ENCODE data around the gene SLC44A2.
A peak's percentile ranks its signal among the peaks of the same experiment; 100 is the strongest.

SLC44A2 gene

GRCh38 chr19:10651851-10652250, 26.5 kb downstream of the SLC44A2 start:
- Histone ChIP-seq H2AK5ac (ENCODE audit: low read length, severe bottlenecking) (no peak overlapping the region), H2BK12ac (ENCODE audit: low read length in 2 of 2) (no peak overlapping the region), H3K9ac (ENCODE audit: low read length) (peak overlapping the region; percentile 100), H3K9me3 (ENCODE audit: control insufficient read depth, low read length) (no peaks in the 10 kb centered on the region), H3K4me2 (ENCODE audit: low read length, poor library complexity, severe bottlenecking) (no peak overlapping the region), H3K27ac (ENCODE audit: low read length, poor library complexity, severe bottlenecking) (no peak overlapping the region), H4K8ac (ENCODE audit: low read length) (no peak overlapping the region), H3K4ac (ENCODE audit: low read depth in 1 of 2, low read length in 2 of 2) (no peak overlapping the region), H3K23ac (ENCODE audit: low read length in 2 of 2) (no peak overlapping the region), H3K79me1 (replicated peaks; ENCODE audit: low read length, poor library complexity, severe bottlenecking) (peaks cover 4% of the 10 kb centered on the region), H3K27me3 (ENCODE audit: control insufficient read depth in 1 of 2, insufficient read depth in 1 of 2, low read length in 2 of 2) (no peaks in the 10 kb centered on the region), H3K14ac (ENCODE audit: low read length in 2 of 2) (no peak overlapping the region), H2BK5ac (ENCODE audit: low read depth, low read length, poor library complexity, severe bottlenecking) (no peak overlapping the region), H3K18ac (ENCODE audit: low read depth in 1 of 2, low read length in 2 of 2) (no peak overlapping the region), H2AFZ (ENCODE audit: low read depth, low read length) (no peak overlapping the region), H3K4me3 (ENCODE audit: insufficient read depth in 1 of 2, low read depth in 1 of 2, low read length in 2 of 2) (no peak overlapping the region), H2BK15ac (ENCODE audit: low read depth, poor library complexity, severe bottlenecking) (no peak overlapping the region), H3K36me3 (ENCODE audit: control insufficient read depth in 1 of 2, insufficient read depth in 2 of 2, low read depth in 1 of 2, low read length in 2 of 2) (peaks cover 0 to 8% of the 10 kb centered on the region in 2 experiments), H4K91ac (ENCODE audit: low read length) (no peak overlapping the region), H3K4me1 (ENCODE audit: control insufficient read depth, insufficient read depth, low read depth, low read length) (peaks cover 10% of the 10 kb centered on the region), H2BK120ac (ENCODE audit: low read depth, low read length) (no peak overlapping the region)
- DNase-seq: no peak
- WGBS: 94% methylated on average over 4 of the region's 4 CpGs

GRCh38 chr19:10653482-10653731, 28.1 kb downstream of the SLC44A2 start:
- Histone ChIP-seq H2BK15ac (ENCODE audit: low read depth, poor library complexity, severe bottlenecking) (peak overlapping the region; percentile 39), H3K9me3 (ENCODE audit: control insufficient read depth, low read length) (no peaks in the 10 kb centered on the region), H3K14ac (ENCODE audit: low read length in 2 of 2) (peak overlapping the region; percentile 89 to 94), H3K4me3 (ENCODE audit: insufficient read depth in 1 of 2, low read depth in 1 of 2, low read length in 2 of 2) (peak overlapping the region; percentile 85 to 92), H2AK5ac (ENCODE audit: low read length, severe bottlenecking) (peak overlapping the region; percentile 40), H3K4ac (ENCODE audit: low read depth in 1 of 2, low read length in 2 of 2) (peak overlapping the region; percentile 97), H3K4me1 (ENCODE audit: control insufficient read depth, insufficient read depth, low read depth, low read length) (peaks cover 14% of the 10 kb centered on the region), H3K18ac (ENCODE audit: low read depth in 1 of 2, low read length in 2 of 2) (peak overlapping the region; percentile 93 to 97), H4K8ac (ENCODE audit: low read length) (peak overlapping the region; percentile 97), H3K27me3 (ENCODE audit: control insufficient read depth in 1 of 2, insufficient read depth in 1 of 2, low read length in 2 of 2) (no peaks in the 10 kb centered on the region), H3K9ac (ENCODE audit: low read length) (peak overlapping the region; percentile 100), H3K27ac (ENCODE audit: low read length, poor library complexity, severe bottlenecking) (peak overlapping the region; percentile 94), H4K91ac (ENCODE audit: low read length) (peak overlapping the region; percentile 77), H2AFZ (ENCODE audit: low read depth, low read length) (no peak overlapping the region), H3K4me2 (ENCODE audit: low read length, poor library complexity, severe bottlenecking) (peak overlapping the region; percentile 88), H2BK120ac (ENCODE audit: low read depth, low read length) (peak overlapping the region; percentile 80), H3K36me3 (ENCODE audit: control insufficient read depth in 1 of 2, insufficient read depth in 2 of 2, low read depth in 1 of 2, low read length in 2 of 2) (peaks cover 7 to 13% of the 10 kb centered on the region in 2 experiments), H2BK5ac (ENCODE audit: low read depth, low read length, poor library complexity, severe bottlenecking) (peak overlapping the region; percentile 66), H3K23ac (ENCODE audit: low read length in 2 of 2) (peak overlapping the region in 1 of 2 experiments; percentile 56), H3K79me1 (replicated peaks; ENCODE audit: low read length, poor library complexity, severe bottlenecking) (peaks cover 4% of the 10 kb centered on the region), H2BK12ac (ENCODE audit: low read length in 2 of 2) (no peak overlapping the region)
- DNase-seq: no peak
- under 1% methylated on average over 18 of the region's 18 CpGs for WGBS

DNA sequence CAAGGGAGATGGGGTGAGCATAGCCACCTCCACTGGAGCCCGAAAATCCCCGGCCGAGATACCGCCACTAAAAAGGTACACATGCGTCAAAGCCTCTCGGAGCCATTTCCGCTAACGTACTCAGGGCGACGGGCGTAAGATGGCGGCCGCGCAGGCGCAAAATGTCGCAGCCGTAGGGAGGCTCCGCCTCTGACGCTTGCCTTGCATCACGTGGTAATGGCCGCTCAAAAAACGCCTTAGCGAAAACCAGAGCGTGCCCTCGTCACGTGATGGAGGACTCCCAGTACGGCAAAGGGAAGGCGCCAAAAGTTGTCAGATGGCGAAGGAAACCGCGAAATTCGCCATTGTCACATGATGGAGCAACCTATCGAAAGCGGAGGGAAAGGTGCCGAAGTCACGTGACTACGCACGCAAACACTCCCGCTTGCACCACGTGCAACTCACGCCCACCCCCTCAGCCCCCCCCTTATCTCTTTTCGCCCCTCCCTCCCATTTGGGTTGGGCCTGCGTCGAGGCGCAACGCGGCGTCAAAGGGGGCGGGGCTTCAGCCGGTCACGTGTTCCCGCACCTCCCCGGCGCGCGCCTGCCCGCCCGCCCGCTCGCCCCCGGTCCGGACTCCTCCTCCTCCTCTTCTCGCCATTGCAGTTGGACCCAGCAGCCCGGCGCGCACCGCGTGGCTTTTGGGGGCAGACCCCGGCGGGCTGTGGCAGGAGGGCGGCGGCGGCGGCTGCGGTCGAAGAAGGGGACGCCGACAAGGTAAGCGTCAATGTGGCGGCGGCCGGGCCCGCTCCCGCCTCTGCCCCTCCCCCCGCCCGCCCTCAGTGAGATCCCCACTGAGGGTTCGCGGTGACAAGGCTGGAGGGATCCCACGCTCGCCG, 28.6 kb downstream of the SLC44A2 start, which contains the start of gene ILF3:
TSS of gene ILF3 (plus strand) at position 615 of the 878 bp plus-strand sequence. CDS start 16,260 bp downstream, outside the sequence.
- H4K8ac ChIP-seq (ENCODE audit: low read length): peak within 1 kb of the TSS; percentile 97
- under 1% methylated on average over 53 of the region's 91 CpGs for WGBS

More for the DNA sequence above, 28.6 kb downstream of the SLC44A2 start, which contains the start of gene ILF3:
- Histone ChIP-seq H2BK5ac (ENCODE audit: low read depth, low read length, poor library complexity, severe bottlenecking) (peak within 1 kb of the TSS; percentile 76), H2BK15ac (ENCODE audit: low read depth, poor library complexity, severe bottlenecking) (peak within 1 kb of the TSS; percentile 48), H3K18ac (ENCODE audit: low read depth in 1 of 2, low read length in 2 of 2) (peak within 1 kb of the TSS; percentile 98 to 99), H3K79me1 (replicated peaks; ENCODE audit: low read length, poor library complexity, severe bottlenecking) (peaks cover 4% of the 10 kb centered on the region), H2AFZ (ENCODE audit: low read depth, low read length) (peak within 1 kb of the TSS; percentile 82), H4K91ac (ENCODE audit: low read length) (peak within 1 kb of the TSS; percentile 99), H2AK5ac (ENCODE audit: low read length, severe bottlenecking) (peak within 1 kb of the TSS; percentile 40), H3K23ac (ENCODE audit: low read length in 2 of 2) (peak within 1 kb of the TSS; percentile 93), H3K14ac (ENCODE audit: low read length in 2 of 2) (peak within 1 kb of the TSS; percentile 97 to 99), H3K4ac (ENCODE audit: low read depth in 1 of 2, low read length in 2 of 2) (peak within 1 kb of the TSS; percentile 97 to 100), H3K36me3 (ENCODE audit: control insufficient read depth in 1 of 2, insufficient read depth in 2 of 2, low read depth in 1 of 2, low read length in 2 of 2) (peaks cover 7 to 13% of the 10 kb centered on the region in 2 experiments), H3K4me3 (ENCODE audit: insufficient read depth in 1 of 2, low read depth in 1 of 2, low read length in 2 of 2) (peak within 1 kb of the TSS; percentile 92 to 99), H3K4me2 (ENCODE audit: low read length, poor library complexity, severe bottlenecking) (peak within 1 kb of the TSS; percentile 89), H3K4me1 (ENCODE audit: control insufficient read depth, insufficient read depth, low read depth, low read length) (peaks cover 14% of the 10 kb centered on the region), H2BK12ac (ENCODE audit: low read length in 2 of 2) (no peak within 1 kb of the TSS), H3K27ac (ENCODE audit: low read length, poor library complexity, severe bottlenecking) (peak within 1 kb of the TSS; percentile 94), H2BK120ac (ENCODE audit: low read depth, low read length) (peak within 1 kb of the TSS; percentile 91), H3K9me3 (ENCODE audit: control insufficient read depth, low read length) (no peaks in the 10 kb centered on the region), H3K9ac (ENCODE audit: low read length) (peak within 1 kb of the TSS; percentile 100), H3K27me3 (ENCODE audit: control insufficient read depth in 1 of 2, insufficient read depth in 1 of 2, low read length in 2 of 2) (no peaks in the 10 kb centered on the region)
- peak; percentile 100 for DNase-seq

Measured in mesenchymal stem cell (in vitro differentiated cells and primary cell).